WI38 (cell line): ENCODE data around the gene GSTM2.
"Not testable (repeated sequence)": the region's sequence is repeated elsewhere in the genome, so short reads cannot be mapped to it uniquely, and the experiment has no call there.

Experiments used
- H3K4me3 ChIP-seq: 2 replicates; pipeline ENCODE4 v1.5.1; 2011; ENCODE audit warnings: low read depth, mild to moderate bottlenecking, control low read depth, low read length
- TF ChIP-seq, protein P1 (sequence below): IDR thresholded peaks from 2 replicates; pipeline ENCODE4 v1.5.1; 2012; ENCODE audit warnings: low read depth, mild to moderate bottlenecking, control low read depth, low read length

Gene GSTM2

DNA sequence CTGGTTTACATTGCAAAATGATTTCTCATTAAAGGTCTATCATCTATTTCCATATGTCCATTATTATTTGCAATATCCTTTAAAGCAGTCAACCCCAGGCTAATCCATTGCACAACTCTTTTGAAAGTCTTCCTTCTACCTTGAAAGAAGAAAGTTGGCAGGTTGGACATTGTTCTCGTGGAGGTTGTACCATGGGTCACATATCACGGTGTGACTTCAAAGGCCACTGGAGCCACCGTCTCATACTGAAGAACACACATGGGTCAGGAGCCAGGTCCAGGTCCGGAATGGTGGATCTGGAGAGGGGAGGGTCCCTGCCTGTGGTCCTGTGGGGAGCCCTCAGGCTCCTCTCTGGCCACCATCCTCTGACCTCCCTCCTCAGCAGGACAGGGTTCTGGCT is 18.0 kb downstream of the GSTM2 start:
- not testable (repeated sequence) for H3K4me3 ChIP-seq

DNA sequence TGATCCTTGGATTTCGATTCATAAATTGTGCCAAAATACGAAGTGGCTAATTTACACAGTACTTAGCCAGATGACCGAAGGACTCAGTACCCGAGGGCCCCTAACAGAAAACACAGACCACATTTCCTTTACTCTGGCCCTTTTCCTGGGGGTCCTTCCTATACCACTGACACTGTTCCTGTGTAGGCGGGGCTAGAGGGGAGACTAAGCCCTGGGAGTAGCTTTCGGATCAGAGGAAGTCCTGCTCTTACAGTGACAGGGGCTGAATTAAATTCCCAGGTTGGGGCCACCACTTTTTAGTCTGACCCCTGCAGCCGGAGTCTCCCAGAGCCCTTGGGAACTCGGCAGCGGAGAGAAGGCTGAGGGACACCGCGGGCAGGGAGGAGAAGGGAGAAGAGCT is 19.3 kb downstream of the GSTM2 start:
- H3K4me3 ChIP-seq = not testable (repeated sequence)

DNA sequence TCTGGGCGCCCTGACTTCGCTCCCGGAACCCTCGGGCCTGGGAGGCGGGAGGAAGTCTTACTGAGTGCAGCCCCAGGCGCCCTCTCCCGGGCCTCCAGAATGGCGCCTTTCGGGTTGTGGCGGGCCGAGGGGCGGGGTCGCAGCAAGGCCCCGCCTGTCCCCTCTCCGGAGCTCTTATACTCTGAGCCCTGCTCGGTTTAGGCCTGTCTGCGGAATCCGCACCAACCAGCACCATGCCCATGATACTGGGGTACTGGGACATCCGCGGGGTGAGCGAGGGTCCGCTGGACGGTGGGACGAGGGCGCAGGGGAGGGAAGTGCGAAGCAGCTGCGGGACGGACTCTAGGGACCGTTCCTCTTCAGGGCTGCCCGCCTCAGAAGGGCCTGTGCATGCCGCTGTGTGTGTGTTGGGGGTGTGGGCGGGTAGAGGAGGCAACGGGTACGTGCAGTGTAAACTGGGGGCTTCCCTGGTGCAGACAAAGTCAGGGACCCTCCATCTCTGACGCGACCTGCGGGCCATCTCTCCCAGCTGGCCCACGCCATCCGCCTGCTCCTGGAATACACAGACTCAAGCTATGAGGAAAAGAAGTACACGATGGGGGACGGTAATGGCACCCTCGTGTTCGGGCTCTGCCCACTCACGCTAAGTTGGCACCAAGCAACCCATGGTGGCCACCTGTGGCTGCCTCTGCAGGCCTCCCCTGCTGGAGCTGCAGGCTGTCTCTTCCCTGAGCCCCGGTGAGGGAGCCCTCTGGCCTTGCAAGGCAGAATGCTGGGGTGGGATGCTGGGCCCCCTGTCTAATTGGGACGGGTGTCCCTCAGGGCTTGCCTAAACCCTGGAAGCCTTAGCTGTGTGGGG is 20.0 kb downstream of the GSTM2 start, which contains the start of gene GSTM1:
Gene GSTM1, plus strand, starts transcription at position 177 of the 859 bp plus-strand sequence. Its CDS starts 57 bp downstream, at position 234.
- H3K4me3 ChIP-seq = peak within 1 kb of the TSS; percentile 59
- TF ChIP-seq, protein P1, sequence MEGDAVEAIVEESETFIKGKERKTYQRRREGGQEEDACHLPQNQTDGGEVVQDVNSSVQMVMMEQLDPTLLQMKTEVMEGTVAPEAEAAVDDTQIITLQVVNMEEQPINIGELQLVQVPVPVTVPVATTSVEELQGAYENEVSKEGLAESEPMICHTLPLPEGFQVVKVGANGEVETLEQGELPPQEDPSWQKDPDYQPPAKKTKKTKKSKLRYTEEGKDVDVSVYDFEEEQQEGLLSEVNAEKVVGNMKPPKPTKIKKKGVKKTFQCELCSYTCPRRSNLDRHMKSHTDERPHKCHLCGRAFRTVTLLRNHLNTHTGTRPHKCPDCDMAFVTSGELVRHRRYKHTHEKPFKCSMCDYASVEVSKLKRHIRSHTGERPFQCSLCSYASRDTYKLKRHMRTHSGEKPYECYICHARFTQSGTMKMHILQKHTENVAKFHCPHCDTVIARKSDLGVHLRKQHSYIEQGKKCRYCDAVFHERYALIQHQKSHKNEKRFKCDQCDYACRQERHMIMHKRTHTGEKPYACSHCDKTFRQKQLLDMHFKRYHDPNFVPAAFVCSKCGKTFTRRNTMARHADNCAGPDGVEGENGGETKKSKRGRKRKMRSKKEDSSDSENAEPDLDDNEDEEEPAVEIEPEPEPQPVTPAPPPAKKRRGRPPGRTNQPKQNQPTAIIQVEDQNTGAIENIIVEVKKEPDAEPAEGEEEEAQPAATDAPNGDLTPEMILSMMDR = no peak

DNA sequence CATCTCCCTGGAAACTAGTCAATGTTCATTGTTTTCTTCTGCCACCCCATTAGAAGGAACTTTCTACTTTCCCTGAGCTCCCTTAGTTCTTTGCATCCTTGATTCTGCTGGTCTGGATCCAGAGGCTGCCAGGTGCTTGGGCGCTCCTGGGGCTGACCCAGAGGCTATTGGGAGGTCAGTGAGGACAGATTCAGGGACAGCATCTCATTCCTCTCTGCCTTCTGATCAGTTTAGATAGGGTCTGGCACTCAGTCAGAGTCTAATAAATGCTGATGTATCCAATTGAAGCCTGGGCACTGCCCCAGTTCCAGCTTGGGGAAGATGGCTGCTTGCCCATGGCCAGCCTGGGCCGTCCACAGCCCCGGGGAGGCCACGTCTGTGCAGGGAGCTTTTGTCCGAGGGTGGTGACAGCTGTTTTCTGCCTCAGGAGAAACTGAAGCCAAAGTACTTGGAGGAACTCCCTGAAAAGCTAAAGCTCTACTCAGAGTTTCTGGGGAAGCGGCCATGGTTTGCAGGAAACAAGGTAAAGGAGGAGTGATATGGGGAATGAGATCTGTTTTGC is 22.1 kb downstream of the GSTM2 start:
- TF ChIP-seq, protein P1 = no peak
- H3K4me3 ChIP-seq = no peak overlapping the region

DNA sequence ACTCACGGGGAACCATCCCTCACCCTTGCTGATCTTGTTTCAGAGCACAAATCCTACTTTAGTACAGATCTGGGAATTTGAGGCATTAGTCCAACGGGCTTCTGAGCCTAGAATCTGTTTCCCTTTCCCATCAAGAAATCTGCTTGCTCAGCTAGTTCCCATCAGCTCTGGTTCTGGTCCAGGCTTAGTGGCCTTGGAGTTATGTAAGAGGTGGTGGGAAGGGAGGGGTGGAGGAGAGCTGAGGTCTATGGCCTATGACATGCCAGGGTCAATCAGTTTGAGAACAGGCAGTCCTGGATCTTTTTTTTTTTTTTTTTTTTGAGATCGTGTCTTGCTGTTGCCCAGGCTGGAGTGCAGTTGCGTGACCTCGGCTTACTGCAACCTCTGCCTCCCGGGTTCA is 23.9 kb downstream of the GSTM2 start:
- no peak overlapping the region for H3K4me3 ChIP-seq
- TF ChIP-seq, protein P1 = no peak

DNA sequence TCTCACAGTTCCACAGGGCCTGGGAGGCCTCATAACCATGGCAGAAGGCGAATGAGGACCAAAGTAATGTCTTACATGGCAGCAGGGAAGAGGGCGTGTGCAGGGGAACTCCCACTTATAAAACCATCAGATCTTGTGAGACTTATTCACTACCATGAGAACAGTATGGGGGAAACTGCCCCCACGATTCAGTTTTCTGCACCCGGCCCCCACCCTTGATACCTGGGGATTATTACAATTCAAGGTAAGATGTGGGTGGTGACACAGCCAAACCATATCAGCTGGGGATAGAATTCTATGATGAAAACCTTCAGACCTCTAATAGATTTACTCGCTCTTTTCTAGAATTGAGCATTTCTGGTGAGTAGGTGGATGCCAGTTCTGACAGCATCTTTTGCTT is 26.5 kb downstream of the GSTM2 start:
- H3K4me3 ChIP-seq = not testable (repeated sequence)

DNA sequence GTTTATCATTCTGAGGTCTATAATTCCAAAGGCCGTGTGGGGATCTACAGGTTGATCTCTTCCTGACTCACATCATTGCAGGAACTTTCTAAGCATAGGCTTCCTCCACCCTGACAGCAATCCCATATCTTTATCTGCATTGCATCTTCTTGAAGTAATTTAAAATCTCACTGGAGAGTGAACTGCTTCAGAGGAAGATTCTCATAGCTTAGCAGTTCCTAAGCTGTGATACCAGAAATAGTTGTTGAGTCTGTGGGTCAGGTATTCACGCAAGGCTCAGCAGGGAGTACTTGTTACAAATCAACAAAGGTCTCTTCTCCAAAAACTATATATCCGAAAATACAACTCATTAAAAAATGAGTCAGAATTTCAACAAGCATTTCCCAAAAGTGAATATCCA is 27.3 kb downstream of the GSTM2 start:
- H3K4me3 ChIP-seq = not testable (repeated sequence)

DNA sequence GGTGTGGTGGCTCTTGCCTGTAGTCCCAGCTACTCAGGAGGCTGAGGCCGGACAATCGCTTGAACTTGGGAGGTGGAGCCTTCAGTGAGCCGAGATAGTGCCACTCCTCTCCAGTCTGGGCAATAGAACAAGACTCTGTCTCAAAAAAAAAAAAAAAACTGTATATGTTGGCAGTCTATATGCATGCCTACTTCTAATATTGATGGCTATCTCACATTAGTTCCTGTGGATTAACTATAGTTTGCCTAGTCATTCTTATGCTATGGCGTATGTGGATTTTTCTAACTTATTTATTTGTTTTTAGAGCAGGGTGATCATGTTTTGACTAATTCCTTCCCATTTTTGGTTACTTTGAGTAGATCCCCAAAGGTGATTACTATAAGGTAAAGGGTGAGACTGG is 29.2 kb downstream of the GSTM2 start:
- no peak overlapping the region for H3K4me3 ChIP-seq
- TF ChIP-seq, protein P1 = no peak

DNA sequence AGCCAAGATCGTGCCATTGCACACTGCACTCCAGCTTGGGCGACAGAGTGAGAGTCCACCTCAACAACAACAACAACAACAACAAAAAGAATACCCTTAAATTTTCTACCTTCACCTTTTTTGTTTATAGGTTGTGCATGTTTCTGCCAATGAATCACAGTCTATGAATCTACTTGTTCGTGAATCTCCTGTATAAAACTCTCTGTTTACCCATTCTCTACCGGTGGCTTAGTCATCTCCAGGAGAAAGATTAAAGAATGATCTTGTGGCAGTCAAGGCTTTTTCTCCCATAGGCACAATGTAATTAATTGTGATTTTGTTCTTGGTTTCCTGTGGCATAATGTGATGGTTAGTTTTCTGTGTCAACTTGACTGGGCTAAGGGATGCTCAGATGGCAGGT is 30.0 kb downstream of the GSTM2 start:
- H3K4me3 ChIP-seq = not testable (repeated sequence)

DNA sequence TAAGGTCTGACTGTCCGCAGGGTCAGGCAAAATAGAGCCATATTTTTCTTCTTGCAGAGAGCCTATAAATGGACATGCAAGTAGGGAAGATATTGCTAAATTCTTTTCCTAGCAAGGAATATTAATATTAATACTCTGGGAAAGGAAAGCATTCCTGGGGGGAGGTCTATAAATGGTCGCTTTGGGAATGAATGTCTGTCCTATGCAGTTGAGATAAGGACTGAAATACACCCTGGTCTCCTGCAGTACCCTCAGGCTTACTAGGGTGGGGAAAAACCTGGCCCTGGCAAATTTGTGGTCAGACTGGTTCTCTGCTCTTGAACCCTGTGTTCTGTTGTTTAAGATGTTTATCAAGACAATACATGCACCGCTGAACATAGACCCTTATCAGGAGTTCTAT is 35.1 kb downstream of the GSTM2 start:
- not testable (repeated sequence) for H3K4me3 ChIP-seq
